GM19240 (cell line): Measurements from ENCODE around the gene TADA3.

Source experiments
- DNase-seq: peaks from one replicate; pipeline ENCODE4 v3.0.0; 2011; ENCODE audit warnings: low spot score; ENCODE audit not compliant: insufficient read length

The TADA3 gene

GRCh38 chr3:9762871-9763270, 29.4 kb downstream of the TADA3 start:
- no peak for DNase-seq

- DNase-seq, result no peak
Measured at GRCh38 chr3:9761919-9762318, 30.4 kb downstream of the TADA3 start.

GRCh38 chr3:9760779-9761505, 31.3 kb downstream of the TADA3 start:
- no peak for DNase-seq

GRCh38 chr3:9757427-9757826, 34.8 kb downstream of the TADA3 start:
- DNase-seq, result no peak

GRCh38 chr3:9754678-9755077, 37.6 kb downstream of the TADA3 start:
- DNase-seq, result no peak

GRCh38 chr3:9750556-9751411, 41.5 kb downstream of the TADA3 start:
- DNase-seq, result no peak

- DNase-seq, result peak; percentile 99
Measured at GRCh38 chr3:9749645-9750555, 42.4 kb downstream of the TADA3 start, which contains the start of gene OGG1. Gene OGG1 (plus strand): TSS chr3:9749952. CDS start chr3:9750287, 335 bp downstream.

GRCh38 chr3:9749296-9749644, 43.0 kb downstream of the TADA3 start:
- no peak for DNase-seq

- no peak for DNase-seq
Measured at GRCh38 chr3:9748031-9748430, 44.2 kb downstream of the TADA3 start.

- DNase-seq, result no peak
Measured at GRCh38 chr3:9747267-9747666, 45.0 kb downstream of the TADA3 start.

- DNase-seq, result no peak
Measured at GRCh38 chr3:9746330-9746729, 45.9 kb downstream of the TADA3 start.

GRCh38 chr3:9745521-9745920, 46.8 kb downstream of the TADA3 start:
- DNase-seq, result no peak

GRCh38 chr3:9744162-9744561, 48.1 kb downstream of the TADA3 start:
- no peak for DNase-seq

- no peak for DNase-seq
Measured at GRCh38 chr3:9743548-9743947, 48.7 kb downstream of the TADA3 start.

GRCh38 chr3:9742560-9742959, 49.7 kb downstream of the TADA3 start:
- no peak for DNase-seq

- no peak for DNase-seq
Measured at GRCh38 chr3:9739181-9739580, 53.1 kb downstream of the TADA3 start.

GRCh38 chr3:9736831-9737230, 55.4 kb downstream of the TADA3 start:
- DNase-seq, result no peak

GRCh38 chr3:9732740-9733115, 59.5 kb downstream of the TADA3 start:
- no peak for DNase-seq

GRCh38 chr3:9732080-9732739, 60.1 kb downstream of the TADA3 start:
- peak; percentile 27 for DNase-seq

- peak; percentile 98 for DNase-seq
Measured at GRCh38 chr3:9731206-9732079, 60.8 kb downstream of the TADA3 start, which contains the start of gene BRPF1. Gene BRPF1 (plus strand): TSS chr3:9731735. CDS start chr3:9734141, 2,406 bp downstream.
